IMR-90 (cell line): ENCODE results near the gene RIOK2. TPM values are rescaled to one million over a fixed set of nuclear protein-coding genes. Genes with fewer than 3 reads are reported as not detected.

ENCODE experiments used
- ATAC-seq: fragments of 200-7000 bp; cut with Tn5 transposase; 2 replicates; pipeline ENCODE4 v1.9.1; 2020; ENCODE audit warnings: low read depth, mild to moderate bottlenecking, moderate library complexity
- BruUV-seq: library from RNA; stranded (reverse); fragments of 400-500 nt; replicated peaks from 2 replicates; lab custom pipeline; 2021; lab: Mats Ljungman, UMichigan
- CTCF ChIA-PET: fragments of 300-600 bp; formaldehyde crosslinking; extraction: SDS; loops from one replicate; lab custom pipeline; 2021; ENCODE audit warnings: antibody characterized with exemption; lab: Yijun Ruan, JAX
- POLR2A ChIA-PET: fragments of 300-600 bp; sonication (Branson Sonifier 250); formaldehyde crosslinking; loops from one replicate; lab custom pipeline; 2022; ENCODE audit warnings: antibody characterized with exemption; ENCODE audit not compliant: unreplicated experiment; lab: Charles Lee
- DNase-seq: peaks from one replicate; pipeline ENCODE4 v3.0.0; 2013
- H2AFZ ChIP-seq: replicated peaks from 2 replicates; pipeline ENCODE3; 2013; ENCODE audit warnings: low read length, mild to moderate bottlenecking; ENCODE audit not compliant: poor library complexity
- H2AK5ac ChIP-seq: 2 replicates; pipeline ENCODE4 v1.6.1; 2013; ENCODE audit warnings: low read depth, low read length, inconsistent platforms
- H2AK9ac ChIP-seq: replicated peaks from 2 replicates; pipeline ENCODE3; 2013; ENCODE audit warnings: mild to moderate bottlenecking, low read depth, low read length, moderate library complexity; ENCODE audit not compliant: poor library complexity
- H2BK120ac ChIP-seq: 2 replicates; pipeline ENCODE4 v1.6.1; 2013; ENCODE audit warnings: low read depth, low read length, inconsistent platforms
- H2BK15ac ChIP-seq: 3 replicates; pipeline ENCODE4 v1.6.1; 2013; ENCODE audit warnings: low read depth, low read length, inconsistent platforms
- H2BK20ac ChIP-seq: 2 replicates; pipeline ENCODE4 v1.6.1; 2013; ENCODE audit warnings: low read depth, mild to moderate bottlenecking, inconsistent platforms, low read length, moderate library complexity
- H2BK5ac ChIP-seq: 2 replicates; pipeline ENCODE4 v1.6.1; 2013; ENCODE audit warnings: mild to moderate bottlenecking, low read depth, low read length, inconsistent platforms; ENCODE audit not compliant: poor library complexity, severe bottlenecking
- H3K14ac ChIP-seq: replicated peaks from 2 replicates; pipeline ENCODE4 v1.6.1; 2013; ENCODE audit warnings: low read depth, low read length, inconsistent platforms
- H3K18ac ChIP-seq: 2 replicates; pipeline ENCODE4 v1.6.1; 2013; ENCODE audit warnings: low read depth, low read length, control low read depth
- H3K23ac ChIP-seq: 2 replicates; pipeline ENCODE4 v1.6.1; 2013; ENCODE audit warnings: low read depth, low read length, inconsistent platforms
- H3K27ac ChIP-seq: 2 replicates; pipeline ENCODE4 v1.5.1; 2013; ENCODE audit warnings: mild to moderate bottlenecking, control low read depth, low read length; ENCODE audit not compliant: insufficient read depth
- H3K27me3 ChIP-seq: 2 replicates; pipeline ENCODE4 v1.6.1; 2013; ENCODE audit warnings: low read length; ENCODE audit not compliant: control insufficient read depth, insufficient read depth
- H3K36me3 ChIP-seq: 2 replicates; pipeline ENCODE4 v1.6.1; 2013; ENCODE audit warnings: low read length, mixed read lengths; ENCODE audit not compliant: control insufficient read depth, insufficient read depth
- H3K4ac ChIP-seq: 2 replicates; pipeline ENCODE4 v1.6.1; 2013; ENCODE audit warnings: low read depth, low read length, inconsistent platforms
- H3K4me1 ChIP-seq: 2 replicates; pipeline ENCODE4 v1.6.1; 2013; ENCODE audit warnings: low read length, mixed read lengths; ENCODE audit not compliant: control insufficient read depth, insufficient read depth
- H3K4me2 ChIP-seq: 2 replicates; pipeline ENCODE4 v1.6.1; 2013; ENCODE audit warnings: low read depth, mild to moderate bottlenecking, control low read depth, low read length, moderate library complexity
- H3K4me3 ChIP-seq: 2 replicates; pipeline ENCODE4 v1.5.1; 2013; ENCODE audit warnings: low read depth, mild to moderate bottlenecking, control low read depth, low read length, moderate library complexity; ENCODE audit not compliant: insufficient read depth
- H3K56ac ChIP-seq: 2 replicates; pipeline ENCODE4 v1.6.1; 2013; ENCODE audit warnings: low read length, inconsistent platforms; ENCODE audit not compliant: insufficient read depth; ENCODE audit errors: extremely low read depth
- H3K79me1 ChIP-seq, 2 experiments: 2 replicates each; pipeline ENCODE4 v1.6.1; 2013; ENCODE audit warnings: low read length in 2 of 2, inconsistent platforms in 1 of 2, low read depth in 1 of 2
- H3K9ac ChIP-seq: 2 replicates; pipeline ENCODE4 v1.6.1; 2013; ENCODE audit warnings: low read depth, low read length, control low read depth
- H3K9me1 ChIP-seq: 2 replicates; pipeline ENCODE4 v1.6.1; 2013; ENCODE audit warnings: low read length, inconsistent platforms; ENCODE audit not compliant: insufficient read depth
- H3K9me3 ChIP-seq: 2 replicates; pipeline ENCODE4 v1.6.1; 2013; ENCODE audit warnings: low read length; ENCODE audit not compliant: control insufficient read depth, insufficient read depth
- H4K20me1 ChIP-seq: 2 replicates; pipeline ENCODE4 v1.6.1; 2013; ENCODE audit warnings: low read length, inconsistent platforms; ENCODE audit not compliant: insufficient read depth
- H4K5ac ChIP-seq: 2 replicates; pipeline ENCODE4 v1.6.1; 2013; ENCODE audit warnings: mild to moderate bottlenecking, low read depth, low read length, control low read depth
- H4K8ac ChIP-seq, 2 experiments: 2 replicates each; pipeline ENCODE4 v1.6.1; 2013; ENCODE audit warnings: low read depth in 2 of 2, low read length in 2 of 2, control low read depth in 1 of 2, inconsistent platforms in 1 of 2
- H4K91ac ChIP-seq: 2 replicates; pipeline ENCODE4 v1.6.1; 2013; ENCODE audit warnings: low read depth, low read length, inconsistent platforms; ENCODE audit not compliant: insufficient read depth
- CEBPB ChIP-seq: IDR thresholded peaks from 2 replicates; pipeline ENCODE4 v1.6.1; 2012; ENCODE audit warnings: low read depth, low read length, improper control_type of control experiment
- CTCF ChIP-seq: conservative IDR thresholded peaks from 2 replicates; pipeline ENCODE4 v1.5.1; 2012; ENCODE audit warnings: mild to moderate bottlenecking, low read depth, low read length, improper control_type of control experiment
- MXI1 ChIP-seq: IDR thresholded peaks from 2 replicates; pipeline ENCODE4 v1.6.1; 2012; ENCODE audit warnings: low read depth, mild to moderate bottlenecking, low read length, moderate library complexity, borderline replicate concordance
- NFE2L2 ChIP-seq: fragments of 150-350 bp; IDR thresholded peaks from 2 replicates; pipeline ENCODE4 v1.6.1; 2016; ENCODE audit warnings: low read depth, mild to moderate bottlenecking, low read length
- POLR2A ChIP-seq: IDR thresholded peaks from 2 replicates; pipeline ENCODE4 v1.6.1; 2012; ENCODE audit warnings: mild to moderate bottlenecking, low read depth, low read length
- RCOR1 ChIP-seq: IDR thresholded peaks from 2 replicates; pipeline ENCODE4 v1.6.1; 2012; ENCODE audit warnings: mild to moderate bottlenecking, low read length, improper control_type of control experiment; ENCODE audit not compliant: insufficient replicate concordance
- RFX5 ChIP-seq: IDR thresholded peaks from 2 replicates; pipeline ENCODE4 v1.8.0; 2012; ENCODE audit warnings: low read depth, mild to moderate bottlenecking, low read length, moderate library complexity
- SMC3 ChIP-seq: fragments of 150-350 bp; IDR thresholded peaks from 2 replicates; pipeline ENCODE4 v1.6.1; 2016; ENCODE audit warnings: low read depth, mild to moderate bottlenecking, antibody characterized with exemption, low read length, moderate library complexity
- WGBS, 2 experiments: methylation state at CpG; one replicate each; pipeline versions ENCODE4 v1.1.5 to v1.1.7; 2013; ENCODE audit warnings: missing lambda C conversion rate in 2 of 2; ENCODE audit not compliant: insufficient read length in 1 of 2; ENCODE audit errors: extremely low coverage in 2 of 2; 5-methylcytosine and 5-hydroxymethylcytosine counted together
- dilution Hi-C: fragments of 300-500 bp; cut with HindIII; formaldehyde crosslinking; loops from one replicate; pipeline ENCODE4 v1.14.3; 2018; ENCODE audit warnings: low sequenced_read_pairs; ENCODE audit not compliant: unreplicated experiment
- in situ Hi-C: fragments of 300-500 bp; cut with MboI; formaldehyde crosslinking; loops from 3 replicates; pipeline ENCODE4 v1.14.3; 2019; ENCODE audit warnings: low sequenced_read_pairs, inconsistent platforms, mixed read lengths
- intact Hi-C: fragments of 100-400 bp; cut with micrococcal nuclease; formaldehyde crosslinking; loops from 2 replicates; pipeline ENCODE4 v1.10.0; 2022
- polyA plus RNA-seq, 3 experiments: library from polyadenylated mRNA; depleted of rRNA; stranded (reverse); fragments of >200 nt; gene quantifications; 2 replicates each; pipeline ENCODE4 v1.2.3, GENCODE V29; 2012; ENCODE audit warnings: low replicate concordance in 1 of 3
- total RNA-seq: library from RNA; depleted of rRNA; stranded (reverse); fragments of >200 nt; gene quantifications from 2 replicates; pipeline ENCODE4 v1.2.3, GENCODE V29; 2012

RIOK2 gene
- total and polyA plus RNA-seq, 2 of the 4 experiments (the other 2 are of a cell fraction), result 10.7 to 17.7 TPM

GRCh38 chr5:97194366-97194765 lies 11.3 kb upstream of the RIOK2 start:
- Histone ChIP-seq H4K91ac (no peak overlapping the region), H2AK5ac (no peak overlapping the region), H3K79me1 (no peaks in the 10 kb centered on the region), H4K8ac (no peak overlapping the region), H2BK20ac (no peak overlapping the region), H2BK15ac (no peak overlapping the region), H3K9me3 (no peaks in the 10 kb centered on the region), H2AK9ac (no peak overlapping the region), H3K56ac (no peak overlapping the region), H4K5ac (no peak overlapping the region), H3K14ac (no peak overlapping the region), H3K27ac (no peak overlapping the region), H3K9me1 (no peaks in the 10 kb centered on the region; the same call in 1 of the 2 replicates), H3K9ac (no peak overlapping the region), H3K4me2 (no peak overlapping the region), H3K4ac (no peak overlapping the region), H3K18ac (no peak overlapping the region), H4K20me1 (no peaks in the 10 kb centered on the region), H3K36me3 (no peaks in the 10 kb centered on the region), H3K4me1 (no peaks in the 10 kb centered on the region), H3K4me3 (no peak overlapping the region), H2AFZ (no peak overlapping the region), H2BK5ac (no peak overlapping the region), H2BK120ac (no peak overlapping the region), H3K23ac (no peak overlapping the region), H3K27me3 (no peaks in the 10 kb centered on the region)
- DNase-seq, result no peak
- TF ChIP-seq RCOR1 (no peak), CEBPB (no peak), POLR2A (no peak), MXI1 (no peak), NFE2L2 (no peak), SMC3 (no peak), CTCF (no peak), RFX5 (no peak)
- dilution Hi-C loops, result no loop called here
- BruUV-seq, result no TSS peak
- ATAC-seq, result no peak
- 67% methylated on average over 1 of the region's 2 CpGs; no CpG with 5 or more reads in 1 of the 2 experiments for WGBS, 2 experiments
- ChIA-PET CTCF (no interaction called here), POLR2A (no interaction called here)
- in situ Hi-C loops, result no loop called here
- intact Hi-C loops, result no loop called here
